H1 (cell line): ENCODE data around the gene ENTPD8. TPM values are rescaled to one million over a fixed set of nuclear protein-coding genes. Genes with fewer than 3 reads are reported as not detected.

Experiments used
- BACH1 ChIP-seq: IDR thresholded peaks from 2 replicates; pipeline ENCODE4 v1.6.1; 2012; ENCODE audit warnings: low read length, improper control_type of control experiment
- CHD7 ChIP-seq: fragments of 300-600 bp; sonication (generic); IDR thresholded peaks from 2 replicates; pipeline ENCODE4 v1.7.1; 2012; ENCODE audit warnings: low read length, moderate library complexity, mild to moderate bottlenecking, inconsistent platforms; ENCODE audit not compliant: insufficient replicate concordance
- MAX ChIP-seq: IDR thresholded peaks from 2 replicates; pipeline ENCODE4 v1.6.1; 2012; ENCODE audit warnings: inconsistent platforms
- SP4 ChIP-seq: IDR thresholded peaks from 2 replicates; pipeline ENCODE4 v1.6.1; 2012; ENCODE audit warnings: low read length, inconsistent platforms
- polyA plus RNA-seq, 7 experiments: library from polyadenylated mRNA; depleted of rRNA in 3 of 7; stranded (reverse) in 5 of 7; unstranded in 2 of 7; fragments of >200 nt in 5 of 7; fragments of 200-250 nt in 2 of 7; gene quantifications; 1 replicate in 5 of 7; 2 replicates in 1 of 7; 4 replicates in 1 of 7; pipeline versions ENCODE4 v1.2.1 to v1.2.3, GENCODE V29; 2011 to 2013; ENCODE audit warnings: missing spikeins in 2 of 7, mixed read lengths in 2 of 7
- total RNA-seq: library from RNA; stranded (reverse); fragmentation: NEBNext Ultra II Directional; extraction: Animal tissue kit (Norgen Biotek cat#: 25700); gene quantifications from 2 replicates; pipeline ENCODE4 v1.2.1, GENCODE V29; 2021

ENTPD8 gene
- total and polyA plus RNA-seq, 2 of the 8 experiments (the other 6 are each of a cell fraction or from before 2014, with no cell fraction given): 0.48 to 0.51 TPM

- TF ChIP-seq CHD7 (no peak), MAX (no peak), BACH1 (no peak), SP4 (no peak)
Measured at GRCh38 chr9:137387114-137387890, 53.9 kb downstream of the ENTPD8 start (continued).
